NCI-H1436 (cell line): Measurements from ENCODE around the gene RNF123.

Source experiments
- DNase-seq: peaks from one replicate; lab custom pipeline; 2025; lab: John Stamatoyannopoulos, UW

RNF123 gene

DNA sequence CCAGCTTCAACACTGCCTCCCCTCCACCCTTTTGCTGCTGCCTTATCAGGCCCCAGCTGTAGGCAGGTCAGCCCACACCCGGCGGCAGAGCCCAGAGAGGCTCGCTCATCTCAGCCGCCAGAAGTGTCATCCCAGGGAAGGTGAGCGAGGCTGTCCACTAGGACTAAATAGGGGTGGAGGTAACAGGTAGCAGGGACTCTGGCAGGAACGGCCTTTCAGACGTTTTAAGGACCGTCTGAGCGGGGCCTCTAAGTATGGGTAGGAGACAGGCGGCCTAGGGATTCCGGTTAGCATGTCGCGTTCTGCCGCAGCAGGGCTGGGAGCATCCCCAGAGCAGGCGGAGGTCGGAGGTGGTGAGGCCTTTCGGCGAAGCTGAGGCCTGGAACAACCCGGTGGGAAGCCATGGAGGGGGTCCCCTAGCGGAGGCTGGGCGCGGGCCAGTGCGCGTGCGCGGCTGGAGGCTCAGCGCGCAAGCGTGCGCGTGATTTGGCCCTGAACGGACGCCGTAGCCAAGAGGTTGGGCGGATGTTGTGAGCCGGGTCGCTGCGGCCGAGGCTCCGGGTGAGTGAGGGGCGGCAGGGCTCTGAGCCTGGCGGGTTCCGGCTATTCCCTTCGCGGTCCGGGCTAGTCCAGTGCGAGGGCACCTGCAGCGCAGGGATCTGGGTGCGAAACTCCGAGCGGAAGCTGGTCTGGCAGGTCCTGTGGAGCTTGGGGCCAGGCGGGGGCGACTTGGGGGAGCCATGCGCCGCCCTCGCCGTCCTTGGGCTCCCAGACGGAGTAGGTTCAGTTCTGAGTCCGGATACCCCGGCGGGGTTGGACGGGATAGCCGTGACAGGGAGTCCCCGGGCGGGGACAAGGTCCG is at the start of gene RNF123, which contains the start of gene MST1:
Gene RNF123 (plus strand): TSS at position 512 of the 862 bp plus-strand sequence. CDS start 1,609 bp downstream, outside the sequence.
Gene MST1 (minus strand): TSS at position 429 of the 862 bp plus-strand sequence. CDS start 783 bp downstream, outside the sequence.
- DNase-seq = no peak

DNA sequence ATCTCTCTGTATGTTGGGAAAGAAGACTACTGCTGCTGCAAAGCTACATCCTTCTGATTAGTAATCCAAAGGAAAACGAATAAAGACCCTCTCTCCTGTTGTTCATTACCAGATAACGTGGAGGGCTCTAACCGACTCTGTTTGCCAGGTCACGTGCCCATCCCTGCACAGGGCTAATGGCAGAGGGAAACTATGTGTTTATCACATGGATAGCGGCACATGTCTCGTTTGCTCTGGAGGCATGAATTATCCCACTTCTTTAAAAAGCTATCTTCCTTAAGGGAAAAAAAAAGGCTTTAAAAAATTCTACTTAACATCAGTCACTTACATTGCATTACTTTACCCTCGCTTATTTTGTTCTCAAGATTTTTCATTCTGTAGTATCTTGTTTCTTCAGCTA is 48.1 kb upstream of the RNF123 start:
- no peak for DNase-seq

DNA sequence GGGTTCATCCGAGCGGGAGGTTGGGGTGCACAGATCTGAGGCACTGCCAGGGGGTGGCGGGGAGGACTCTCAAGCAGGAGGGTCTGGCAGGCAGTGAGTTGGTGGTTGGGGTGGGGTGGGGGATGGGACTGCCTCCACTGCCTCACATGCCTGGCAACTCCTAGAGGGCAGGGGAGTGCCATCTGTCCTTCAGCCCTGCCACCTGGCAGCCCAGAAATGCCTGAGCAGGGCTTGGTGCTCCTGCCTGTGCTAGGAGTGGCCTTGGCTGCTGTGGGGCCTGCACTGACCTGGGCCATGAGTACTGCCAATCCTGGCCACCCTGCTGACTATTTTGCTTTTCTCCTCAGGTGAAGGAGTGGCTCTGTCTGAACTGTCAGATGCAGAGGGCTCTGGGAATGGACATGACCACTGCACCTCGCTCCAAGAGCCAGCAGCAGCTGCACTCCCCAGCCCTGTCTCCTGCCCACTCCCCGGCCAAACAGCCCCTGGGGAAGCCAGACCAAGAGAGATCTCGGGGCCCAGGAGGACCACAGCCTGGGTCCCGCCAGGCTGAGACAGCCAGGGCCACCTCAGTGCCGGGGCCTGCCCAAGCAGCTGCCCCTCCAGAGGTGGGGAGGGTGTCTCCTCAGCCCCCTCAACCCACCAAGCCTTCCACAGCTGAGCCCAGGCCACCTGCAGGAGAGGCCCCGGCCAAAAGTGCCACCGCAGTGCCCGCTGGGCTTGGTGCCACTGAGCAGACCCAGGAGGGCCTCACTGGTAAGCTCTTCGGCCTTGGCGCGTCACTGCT is 47.2 kb upstream of the RNF123 start:
- no peak for DNase-seq

DNA sequence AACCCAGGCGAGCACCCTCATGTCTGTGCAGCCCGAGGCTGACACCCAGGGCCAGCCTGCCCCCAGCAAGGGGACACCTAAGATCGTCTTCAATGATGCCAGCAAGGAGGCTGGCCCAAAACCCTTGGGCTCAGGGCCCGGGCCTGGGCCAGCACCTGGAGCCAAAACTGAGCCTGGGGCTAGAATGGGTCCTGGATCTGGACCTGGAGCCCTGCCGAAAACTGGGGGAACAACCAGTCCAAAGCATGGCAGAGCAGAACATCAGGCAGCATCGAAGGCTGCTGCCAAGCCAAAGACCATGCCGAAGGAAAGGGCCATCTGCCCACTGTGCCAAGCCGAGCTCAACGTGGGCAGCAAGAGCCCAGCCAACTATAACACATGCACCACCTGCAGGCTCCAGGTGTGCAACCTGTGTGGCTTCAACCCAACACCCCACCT is 46.6 kb upstream of the RNF123 start:
- DNase-seq = no peak

DNA sequence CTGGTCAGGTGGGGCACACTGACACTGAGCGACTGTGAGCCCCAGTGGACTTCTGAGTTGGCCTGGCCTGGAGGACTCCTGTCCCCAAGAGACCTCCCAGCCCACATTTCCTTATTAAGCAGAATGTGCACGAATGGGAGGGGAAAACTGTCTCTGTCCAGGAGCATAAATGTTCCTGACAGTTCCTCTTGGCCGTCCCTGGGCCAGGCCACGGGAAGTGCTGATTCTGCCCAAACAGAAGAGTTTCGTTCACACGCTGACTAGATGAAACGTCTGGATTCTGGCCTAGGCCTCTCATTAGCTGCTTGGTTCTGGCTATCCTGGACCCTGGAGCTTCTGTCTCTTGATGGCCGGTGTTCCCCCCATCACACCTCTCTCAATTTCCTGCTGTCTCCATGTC is 44.7 kb upstream of the RNF123 start:
- no peak for DNase-seq

DNA sequence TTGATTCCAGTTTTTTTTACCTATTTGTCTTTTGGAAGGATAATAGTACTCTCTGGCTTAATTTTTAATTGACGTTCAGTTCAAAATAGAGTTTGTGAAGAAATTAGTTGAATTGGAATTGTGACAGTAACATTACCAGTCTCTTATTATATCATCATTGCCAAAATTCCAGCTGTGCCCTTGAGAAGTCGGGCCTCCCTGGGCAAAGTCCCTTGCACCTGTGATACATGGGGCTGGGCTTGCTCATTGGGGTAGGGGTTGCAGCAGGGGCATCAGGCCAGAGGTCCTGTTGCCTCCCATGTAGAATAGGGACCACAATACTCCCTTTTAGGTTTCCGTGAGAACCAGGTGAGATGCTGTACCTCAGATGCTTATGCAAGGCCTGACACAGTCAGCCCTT is 43.1 kb upstream of the RNF123 start:
- no peak for DNase-seq

DNA sequence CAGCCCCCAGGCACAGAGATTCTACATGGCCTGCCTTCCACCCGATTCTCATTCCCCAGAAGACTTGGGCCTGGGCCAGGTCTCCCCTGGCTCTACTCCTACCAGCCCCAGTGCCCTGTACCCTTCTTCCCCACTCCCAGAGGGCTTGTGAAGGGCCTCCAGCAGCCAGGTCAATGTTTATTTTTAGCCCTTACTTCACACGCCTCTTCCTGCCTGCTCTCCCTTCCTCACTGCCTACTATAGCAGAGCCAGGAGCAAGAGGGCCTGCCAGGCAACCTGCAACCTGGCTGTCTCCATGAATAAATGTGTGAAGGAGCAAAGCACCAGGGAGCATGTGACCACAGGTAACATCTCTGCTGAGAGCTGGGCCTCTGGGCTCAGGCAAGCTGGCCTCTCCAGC is 41.6 kb upstream of the RNF123 start:
- no peak for DNase-seq

DNA sequence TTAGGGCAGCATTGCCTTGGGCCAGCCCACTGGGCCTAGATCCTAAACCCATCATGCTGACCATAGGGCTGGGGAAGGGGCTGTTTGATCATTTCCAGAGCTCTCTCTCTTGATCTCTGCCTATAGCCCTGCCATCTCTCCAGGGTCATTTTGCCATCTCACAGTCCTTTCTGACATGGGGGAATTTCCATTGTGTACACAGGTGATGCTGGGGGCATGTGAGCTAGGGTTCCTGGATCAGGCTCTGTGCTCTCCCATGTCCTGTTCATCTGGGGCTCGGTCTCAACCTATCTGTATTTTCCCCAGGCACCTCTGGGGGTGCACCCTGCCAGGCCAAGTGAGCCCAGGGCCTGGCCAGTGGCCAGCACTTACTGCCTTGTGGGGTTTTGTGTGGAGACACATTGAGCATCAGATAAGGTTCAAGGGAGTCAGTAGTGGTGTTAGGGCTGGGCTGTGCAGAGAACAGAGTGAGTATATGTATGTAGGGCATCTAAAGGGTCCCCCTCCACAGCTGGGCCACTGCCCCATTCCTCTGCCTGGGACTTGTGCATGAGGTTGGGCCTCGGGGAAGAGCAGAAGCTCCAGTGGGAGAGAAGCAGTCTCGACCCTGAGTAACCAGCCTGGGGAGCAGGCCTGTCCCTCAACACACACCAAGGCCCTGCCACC is 40.9 kb upstream of the RNF123 start:
- no peak for DNase-seq

DNA sequence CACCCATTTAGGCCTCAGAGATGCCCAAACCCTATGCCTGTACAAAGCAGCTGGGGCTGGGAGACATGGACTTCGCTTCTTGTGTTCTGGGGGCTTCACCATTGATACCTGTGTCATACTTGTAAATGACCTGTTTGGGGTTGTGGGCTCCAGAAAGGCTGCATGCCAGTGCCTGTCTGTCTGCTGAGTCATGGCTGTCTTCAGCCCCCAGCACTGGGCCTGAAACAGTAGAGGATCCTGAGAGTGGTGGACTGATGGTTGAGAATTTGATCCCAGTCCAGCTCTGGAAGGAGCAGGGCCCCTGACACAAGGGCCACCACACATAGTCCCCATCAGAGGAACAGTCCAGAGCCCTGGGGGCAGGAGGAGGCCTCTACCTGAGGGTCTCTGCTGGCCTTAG is 39.8 kb upstream of the RNF123 start:
- DNase-seq = no peak

DNA sequence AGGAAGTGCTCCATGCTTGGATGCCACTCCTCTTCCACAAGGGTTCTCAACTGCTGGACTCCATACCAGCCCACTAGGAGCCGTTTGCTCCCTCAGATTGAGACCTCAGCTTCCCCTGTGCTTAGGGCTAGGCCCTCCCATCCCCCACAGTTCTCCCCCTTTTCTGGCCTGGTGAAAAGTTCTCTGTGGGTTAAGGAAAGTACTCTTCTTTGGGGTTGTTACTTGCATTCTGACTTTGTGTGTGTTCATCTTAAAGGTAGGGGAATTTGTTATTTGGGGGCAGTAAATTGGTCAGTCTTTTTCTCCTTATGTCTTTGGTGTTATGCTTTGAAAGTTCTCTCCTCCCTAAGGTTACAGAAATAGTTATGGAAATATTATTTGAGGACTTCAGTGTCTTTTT is 39.2 kb upstream of the RNF123 start:
- no peak for DNase-seq

DNA sequence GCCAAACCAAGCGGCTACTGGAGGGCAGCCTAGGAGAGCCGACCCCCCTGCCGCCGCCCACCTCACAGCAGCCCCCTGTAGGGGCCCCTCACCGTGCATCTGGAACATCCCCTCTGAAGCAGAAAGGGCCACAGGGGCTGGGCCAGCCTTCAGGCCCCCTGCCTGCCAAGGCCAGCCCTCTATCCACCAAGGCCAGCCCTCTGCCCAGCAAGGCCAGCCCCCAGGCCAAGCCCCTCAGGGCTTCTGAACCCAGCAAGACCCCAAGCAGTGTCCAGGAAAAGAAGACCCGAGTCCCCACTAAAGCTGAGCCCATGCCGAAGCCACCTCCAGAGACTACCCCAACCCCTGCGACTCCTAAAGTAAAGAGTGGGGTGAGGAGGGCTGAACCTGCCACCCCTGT is 38.7 kb upstream of the RNF123 start:
- no peak for DNase-seq

DNA sequence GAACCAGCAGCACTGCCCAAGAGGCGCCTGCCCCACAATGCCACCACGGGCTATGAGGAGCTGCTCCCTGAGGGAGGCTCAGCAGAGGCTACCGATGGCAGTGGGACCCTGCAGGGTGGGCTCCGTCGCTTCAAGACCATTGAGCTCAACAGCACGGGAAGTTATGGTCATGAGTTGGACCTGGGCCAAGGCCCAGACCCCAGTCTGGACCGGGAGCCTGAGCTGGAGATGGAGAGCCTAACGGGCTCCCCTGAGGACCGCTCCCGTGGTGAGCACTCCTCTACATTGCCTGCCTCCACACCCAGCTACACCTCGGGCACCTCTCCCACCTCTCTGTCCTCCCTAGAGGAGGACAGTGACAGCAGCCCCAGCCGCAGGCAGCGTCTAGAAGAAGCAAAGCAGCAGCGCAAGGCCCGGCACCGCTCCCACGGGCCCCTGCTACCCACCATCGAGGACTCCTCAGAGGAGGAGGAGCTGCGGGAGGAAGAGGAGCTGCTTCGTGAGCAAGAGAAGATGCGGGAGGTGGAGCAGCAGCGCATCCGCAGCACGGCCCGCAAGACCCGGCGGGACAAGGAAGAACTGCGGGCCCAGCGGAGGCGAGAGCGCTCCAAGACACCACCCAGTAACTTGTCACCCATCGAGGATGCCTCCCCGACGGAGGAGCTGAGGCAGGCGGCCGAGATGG is 37.0 kb upstream of the RNF123 start:
- no peak for DNase-seq

DNA sequence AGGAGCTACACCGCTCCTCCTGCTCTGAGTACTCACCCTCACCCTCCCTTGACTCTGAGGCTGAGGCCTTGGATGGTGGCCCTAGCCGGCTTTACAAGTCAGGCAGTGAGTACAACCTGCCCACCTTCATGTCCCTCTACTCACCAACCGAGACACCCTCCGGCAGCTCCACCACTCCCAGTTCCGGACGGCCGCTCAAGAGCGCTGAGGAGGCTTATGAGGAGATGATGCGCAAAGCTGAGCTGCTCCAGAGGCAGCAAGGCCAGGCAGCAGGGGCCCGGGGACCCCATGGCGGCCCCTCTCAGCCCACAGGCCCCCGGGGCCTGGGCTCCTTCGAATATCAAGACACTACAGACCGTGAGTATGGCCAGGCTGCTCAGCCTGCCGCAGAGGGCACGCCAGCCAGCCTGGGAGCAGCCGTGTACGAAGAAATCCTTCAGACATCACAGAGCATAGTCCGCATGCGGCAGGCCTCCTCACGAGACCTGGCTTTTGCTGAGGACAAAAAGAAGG is 36.4 kb upstream of the RNF123 start:
- DNase-seq = no peak

DNA sequence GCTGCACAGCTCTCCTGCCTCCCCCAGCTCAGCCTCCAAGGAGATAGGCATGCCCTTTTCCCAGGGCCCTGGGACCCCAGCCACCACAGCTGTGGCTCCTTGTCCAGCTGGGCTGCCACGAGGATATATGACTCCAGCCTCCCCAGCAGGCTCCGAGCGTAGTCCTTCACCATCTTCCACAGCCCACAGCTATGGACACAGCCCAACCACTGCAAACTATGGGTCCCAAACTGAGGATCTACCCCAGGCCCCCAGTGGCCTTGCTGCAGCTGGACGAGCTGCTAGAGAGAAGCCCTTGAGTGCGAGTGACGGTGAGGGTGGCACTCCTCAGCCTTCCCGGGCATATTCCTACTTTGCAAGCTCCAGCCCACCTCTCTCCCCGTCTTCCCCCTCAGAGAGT is 35.7 kb upstream of the RNF123 start:
- no peak for DNase-seq

DNA sequence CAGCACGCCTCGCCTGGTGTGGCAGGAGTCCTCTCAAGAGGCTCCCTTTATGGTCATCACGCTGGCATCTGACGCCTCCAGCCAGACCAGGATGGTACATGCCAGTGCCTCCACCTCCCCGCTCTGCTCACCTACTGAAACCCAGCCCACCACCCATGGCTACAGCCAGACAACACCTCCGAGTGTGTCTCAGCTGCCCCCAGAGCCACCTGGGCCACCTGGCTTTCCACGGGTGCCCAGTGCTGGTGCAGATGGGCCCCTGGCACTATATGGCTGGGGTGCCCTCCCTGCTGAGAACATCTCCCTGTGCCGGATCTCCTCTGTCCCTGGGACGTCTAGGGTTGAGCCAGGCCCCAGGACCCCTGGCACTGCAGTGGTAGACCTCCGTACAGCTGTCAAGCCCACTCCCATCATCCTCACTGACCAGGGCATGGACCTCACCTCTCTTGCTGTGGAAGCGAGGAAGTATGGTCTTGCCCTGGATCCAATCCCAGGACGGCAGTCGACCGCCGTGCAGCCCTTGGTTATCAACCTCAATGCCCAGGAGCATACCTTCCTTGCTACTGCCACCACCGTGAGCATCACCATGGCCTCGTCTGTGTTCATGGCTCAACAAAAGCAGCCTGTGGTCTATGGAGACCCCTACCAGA is 35.1 kb upstream of the RNF123 start:
- DNase-seq = no peak

DNA sequence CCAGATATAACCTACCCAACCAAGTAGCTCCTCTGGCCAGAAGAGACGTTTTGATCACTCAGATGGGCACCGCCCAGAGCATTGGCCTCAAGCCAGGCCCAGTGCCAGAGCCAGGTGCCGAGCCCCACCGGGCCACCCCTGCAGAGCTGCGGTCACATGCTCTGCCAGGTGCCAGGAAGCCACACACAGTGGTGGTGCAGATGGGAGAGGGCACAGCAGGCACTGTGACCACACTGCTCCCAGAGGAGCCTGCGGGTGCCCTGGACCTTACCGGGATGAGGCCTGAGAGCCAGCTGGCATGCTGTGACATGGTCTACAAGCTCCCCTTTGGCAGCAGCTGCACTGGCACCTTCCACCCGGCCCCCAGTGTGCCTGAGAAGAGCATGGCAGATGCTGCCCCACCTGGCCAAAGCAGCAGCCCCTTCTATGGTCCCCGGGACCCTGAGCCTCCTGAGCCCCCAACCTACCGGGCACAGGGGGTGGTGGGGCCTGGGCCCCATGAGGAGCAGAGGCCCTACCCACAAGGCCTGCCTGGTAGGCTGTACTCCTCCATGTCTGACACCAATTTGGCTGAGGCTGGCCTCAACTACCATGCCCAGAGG is 34.3 kb upstream of the RNF123 start:
- DNase-seq = no peak

DNA sequence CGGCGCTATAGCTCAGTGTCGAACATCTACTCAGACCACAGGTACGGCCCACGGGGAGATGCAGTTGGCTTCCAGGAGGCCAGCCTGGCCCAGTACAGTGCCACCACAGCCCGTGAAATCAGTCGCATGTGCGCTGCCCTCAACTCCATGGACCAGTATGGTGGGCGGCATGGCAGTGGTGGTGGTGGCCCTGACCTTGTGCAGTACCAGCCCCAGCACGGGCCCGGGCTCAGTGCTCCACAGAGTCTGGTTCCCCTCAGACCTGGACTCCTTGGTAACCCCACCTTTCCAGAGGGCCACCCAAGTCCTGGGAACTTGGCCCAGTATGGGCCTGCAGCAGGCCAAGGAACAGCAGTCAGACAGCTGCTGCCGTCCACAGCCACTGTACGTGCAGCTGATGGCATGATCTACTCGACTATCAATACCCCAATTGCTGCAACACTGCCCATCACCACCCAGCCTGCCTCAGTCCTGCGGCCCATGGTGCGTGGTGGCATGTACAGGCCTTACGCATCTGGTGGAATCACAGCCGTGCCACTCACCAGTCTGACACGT is 33.5 kb upstream of the RNF123 start:
- no peak for DNase-seq

DNA sequence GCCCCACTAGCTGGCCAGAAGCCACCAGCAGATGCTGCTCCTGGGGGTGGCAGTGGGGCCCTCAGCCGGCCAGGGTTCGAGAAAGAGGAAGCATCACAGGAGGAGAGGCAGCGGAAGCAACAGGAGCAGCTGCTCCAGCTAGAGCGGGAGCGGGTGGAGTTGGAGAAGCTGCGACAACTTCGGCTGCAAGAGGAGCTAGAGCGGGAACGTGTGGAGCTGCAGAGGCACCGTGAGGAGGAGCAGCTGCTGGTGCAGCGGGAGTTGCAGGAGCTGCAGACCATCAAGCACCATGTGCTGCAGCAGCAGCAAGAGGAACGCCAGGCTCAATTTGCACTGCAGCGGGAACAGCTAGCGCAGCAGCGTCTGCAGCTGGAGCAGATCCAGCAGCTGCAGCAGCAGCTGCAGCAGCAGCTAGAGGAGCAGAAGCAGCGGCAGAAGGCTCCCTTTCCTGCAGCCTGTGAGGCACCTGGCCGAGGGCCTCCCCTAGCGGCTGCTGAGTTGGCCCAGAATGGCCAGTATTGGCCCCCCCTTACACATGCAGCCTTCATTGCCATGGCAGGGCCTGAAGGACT is 32.7 kb upstream of the RNF123 start:
- DNase-seq = no peak

DNA sequence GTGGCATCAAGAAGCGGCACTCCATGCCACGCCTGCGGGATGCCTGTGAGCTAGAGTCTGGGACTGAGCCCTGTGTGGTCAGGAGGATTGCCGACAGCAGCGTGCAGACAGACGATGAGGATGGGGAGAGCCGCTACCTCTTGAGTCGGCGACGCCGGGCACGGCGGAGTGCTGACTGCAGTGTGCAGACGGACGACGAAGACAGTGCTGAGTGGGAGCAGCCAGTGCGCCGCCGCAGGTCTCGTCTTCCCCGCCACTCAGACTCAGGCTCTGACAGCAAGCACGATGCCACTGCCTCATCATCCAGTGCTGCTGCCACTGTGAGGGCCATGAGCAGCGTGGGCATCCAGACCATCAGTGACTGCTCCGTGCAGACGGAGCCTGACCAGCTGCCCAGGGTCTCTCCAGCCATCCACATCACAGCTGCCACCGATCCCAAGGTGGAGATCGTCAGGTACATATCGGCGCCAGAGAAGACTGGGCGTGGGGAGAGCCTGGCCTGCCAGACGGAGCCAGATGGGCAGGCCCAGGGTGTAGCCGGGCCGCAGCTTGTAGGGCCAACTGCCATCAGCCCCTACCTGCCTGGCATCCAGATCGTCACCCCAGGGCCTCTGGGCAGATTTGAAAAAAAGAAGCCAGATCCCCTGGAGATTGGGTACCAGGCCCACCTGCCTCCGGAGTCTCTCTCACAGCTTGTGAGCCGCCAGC is 32.0 kb upstream of the RNF123 start:
- no peak for DNase-seq
